HepG2 (cell line): ENCODE results near the gene SRD5A3. TPM values are rescaled to one million over a fixed set of nuclear protein-coding genes. Genes with fewer than 3 reads are reported as not detected.

Experiments
- ATAC-seq: fragments of 200-7000 bp; cut with Tn5 transposase; 3 replicates; pipeline ENCODE4 v1.9.1; 2020; ENCODE audit warnings: mild to moderate bottlenecking, moderate library complexity
- BruUV-seq: library from RNA; stranded (reverse); fragments of 400-500 nt; replicated peaks from 2 replicates; lab custom pipeline; 2021; lab: Mats Ljungman, UMichigan
- CTCF ChIA-PET: fragments of 300-600 bp; formaldehyde crosslinking; extraction: SDS; loops from one replicate; lab custom pipeline; 2021; ENCODE audit warnings: low total read pairs, inconsistent platforms, low intra/inter-chr PET ratio; lab: Yijun Ruan, JAX
- POLR2A ChIA-PET: fragments of 350-600 bp; sonication (Branson Sonifier 250); formaldehyde crosslinking; loops from one replicate; lab custom pipeline; 2020; ENCODE audit warnings: antibody characterized with exemption, inconsistent platforms; lab: Yijun Ruan, JAX
- DNase-seq: peaks from one replicate; pipeline ENCODE4 v3.0.0-alpha.2; 2015; ENCODE audit warnings: low spot score
- FAIRE-seq: peaks from 3 replicates; lab custom pipeline; 2011; peaks lifted over from hg19 to GRCh38; lab: Jason Lieb, UNC
- H2AFZ ChIP-seq: one replicate; pipeline ENCODE4 v1.6.1; 2011; ENCODE audit warnings: low read length, inconsistent platforms
- H3K27ac ChIP-seq: fragments of 300-600 bp; 3 replicates; pipeline ENCODE4 v1.8.0; 2011; ENCODE audit warnings: mixed run types, mild to moderate bottlenecking, mixed read lengths, low read length, inconsistent platforms; ENCODE audit not compliant: insufficient read depth; ENCODE audit errors: extremely low read length
- H3K27me3 ChIP-seq, 2 experiments: fragments of 200-600 bp in 1 of 2; 2 replicates in 1 of 2; 3 replicates in 1 of 2; pipeline versions ENCODE4 v1.6.0 to v1.8.0; 2011; ENCODE audit warnings: low read length in 2 of 2, mild to moderate bottlenecking in 2 of 2, moderate library complexity in 2 of 2, inconsistent platforms in 1 of 2; ENCODE audit not compliant: insufficient read depth in 2 of 2, control insufficient read depth in 1 of 2
- H3K36me3 ChIP-seq, 2 experiments: fragments of 200-600 bp in 1 of 2; replicated peaks in 1 of 2; 2 replicates in 1 of 2; 3 replicates in 1 of 2; pipeline versions ENCODE4 v1.5.1 to v1.8.0; 2011; ENCODE audit warnings: low read length in 2 of 2, inconsistent platforms in 1 of 2; ENCODE audit not compliant: insufficient read depth in 2 of 2, control insufficient read depth in 1 of 2
- H3K4me1 ChIP-seq: 2 replicates; pipeline ENCODE4 v1.5.1; 2012; ENCODE audit warnings: low read length, inconsistent platforms; ENCODE audit not compliant: insufficient read depth
- H3K4me2 ChIP-seq: 2 replicates; pipeline ENCODE4 v1.6.0; 2011; ENCODE audit warnings: low read depth, low read length, inconsistent platforms
- H3K4me3 ChIP-seq, 3 experiments: fragments of 200-600 bp in 1 of 3; sonication (generic), shearing (Covaris generic) in 1 of 3; replicated peaks in 1 of 3; 2 replicates each; pipeline ENCODE4 v1.5.1; 2011 to 2016; ENCODE audit warnings: low read length in 3 of 3, inconsistent platforms in 2 of 3, low read depth in 2 of 3, mild to moderate bottlenecking in 2 of 3, control low read depth in 1 of 3, mixed read lengths in 1 of 3; ENCODE audit not compliant: insufficient read depth in 1 of 3
- H3K79me2 ChIP-seq: one replicate; pipeline ENCODE4 v1.6.1; 2011; ENCODE audit warnings: low read length, inconsistent platforms; ENCODE audit not compliant: insufficient read depth
- H3K9ac ChIP-seq: 2 replicates; pipeline ENCODE4 v1.6.0; 2011; ENCODE audit warnings: mild to moderate bottlenecking, low read depth, low read length, inconsistent platforms; ENCODE audit not compliant: insufficient read depth
- H3K9me3 ChIP-seq: 2 replicates; pipeline ENCODE4 v1.5.1; 2012; ENCODE audit warnings: mild to moderate bottlenecking, low read length
- H4K20me1 ChIP-seq: 2 replicates; pipeline ENCODE4 v1.6.0; 2011; ENCODE audit warnings: inconsistent platforms, mild to moderate bottlenecking, low read length, moderate library complexity; ENCODE audit not compliant: insufficient read depth
- ATF3 ChIP-seq: sonication (generic); formaldehyde crosslinking; IDR thresholded peaks from 2 replicates; pipeline ENCODE4 v1.4.0; 2020; ENCODE audit warnings: missing genetic modification reagents
- CREM ChIP-seq, 2 experiments: sonication (generic) in 1 of 2; formaldehyde crosslinking in 1 of 2; IDR thresholded peaks; 2 replicates each; pipeline versions ENCODE4 v1.4.0 to v1.6.1; 2016 to 2020; ENCODE audit warnings: antibody characterized with exemption in 1 of 2, mild to moderate bottlenecking in 1 of 2, missing genetic modification reagents in 1 of 2
- FOSL1 ChIP-seq: sonication (generic); formaldehyde crosslinking; IDR thresholded peaks from 2 replicates; pipeline ENCODE4 v1.9.0; 2021; ENCODE audit warnings: missing genetic modification reagents, borderline replicate concordance
- GFI1 ChIP-seq: sonication (generic); formaldehyde crosslinking; IDR thresholded peaks from 2 replicates; pipeline ENCODE4 v1.5.0; 2020; ENCODE audit warnings: missing genetic modification reagents, mild to moderate bottlenecking, borderline replicate concordance
- HNRNPH1 ChIP-seq: fragments of 200-400 bp; formaldehyde crosslinking; optimal IDR thresholded peaks from 2 replicates; pipeline ENCODE3; 2017; ENCODE audit warnings: mild to moderate bottlenecking, low read depth, low read length
- NFYB ChIP-seq: sonication (generic); formaldehyde crosslinking; IDR thresholded peaks from 2 replicates; pipeline ENCODE4 v1.4.0; 2020; ENCODE audit warnings: missing genetic modification reagents
- SNRNP70 ChIP-seq: fragments of 200-400 bp; formaldehyde crosslinking; IDR thresholded peaks from 2 replicates; pipeline ENCODE4 v1.6.1; 2017; ENCODE audit warnings: mild to moderate bottlenecking, low read depth, low read length, moderate library complexity
- SOX5 ChIP-seq: IDR thresholded peaks from 2 replicates; pipeline ENCODE4 v1.6.1; 2016; ENCODE audit warnings: borderline replicate concordance
- ZBTB46 ChIP-seq: sonication (generic); formaldehyde crosslinking; IDR thresholded peaks from 2 replicates; pipeline ENCODE4 v1.4.0; 2020; ENCODE audit warnings: mild to moderate bottlenecking, missing genetic modification reagents, borderline replicate concordance
- ZFP37 ChIP-seq: sonication (generic); formaldehyde crosslinking; IDR thresholded peaks from 2 replicates; pipeline ENCODE4 v1.4.0; 2020; ENCODE audit warnings: missing genetic modification reagents, borderline replicate concordance
- ZFY ChIP-seq: sonication (generic); formaldehyde crosslinking; IDR thresholded peaks from 2 replicates; pipeline ENCODE4 v1.4.0; 2020; ENCODE audit warnings: missing genetic modification reagents
- ZNF550 ChIP-seq: sonication (generic); formaldehyde crosslinking; IDR thresholded peaks from 2 replicates; pipeline ENCODE4 v1.4.0; 2020; ENCODE audit warnings: mild to moderate bottlenecking, missing genetic modification reagents, borderline replicate concordance
- ZNF564 ChIP-seq: sonication (generic); formaldehyde crosslinking; IDR thresholded peaks from 2 replicates; pipeline ENCODE4 v1.8.1; 2023; ENCODE audit warnings: mild to moderate bottlenecking, missing genetic modification reagents
- in situ Hi-C: cut with HindIII; loops from 2 replicates; pipeline ENCODE4 v1.10.0; 2017; ENCODE audit warnings: low pct_unique_long_range_greater_than_20kb; ENCODE audit not compliant: extremely low pct_ligation_motif_present
- intact Hi-C: fragments of 100-400 bp; cut with micrococcal nuclease; formaldehyde crosslinking; loops from one replicate; pipeline ENCODE4 v1.10.0; 2022; ENCODE audit not compliant: unreplicated experiment
- polyA plus RNA-seq, 8 experiments: library from polyadenylated mRNA; depleted of rRNA in 3 of 8; stranded (reverse) in 7 of 8; unstranded in 1 of 8; fragments of >200 nt; fragmentation: Illumina TruSeq in 4 of 8; extraction: Trizol in 4 of 8; gene quantifications; 2 replicates each; pipeline versions ENCODE4 v1.2.1 to v1.2.3, GENCODE V29; 2011 to 2016; ENCODE audit warnings: low read depth in 4 of 8, missing spikeins in 1 of 8, mixed read lengths in 1 of 8; ENCODE audit not compliant: insufficient read depth in 1 of 8
- total RNA-seq, 5 experiments: library from RNA; depleted of rRNA; stranded (reverse); fragments of >200 nt; fragmentation: Illumina TruSeq; extraction: Trizol; gene quantifications; 2 replicates each; pipeline ENCODE4 v1.2.3, GENCODE V29; 2016; ENCODE audit warnings: low read depth in 1 of 5
- TF ChIP-seq, protein P1 (sequence below): sonication (generic); formaldehyde crosslinking; IDR thresholded peaks from 2 replicates; pipeline ENCODE4 v1.8.1; 2023; ENCODE audit warnings: mild to moderate bottlenecking, missing genetic modification reagents
- TF ChIP-seq, protein P2 (sequence below): sonication (generic); formaldehyde crosslinking; IDR thresholded peaks from 2 replicates; pipeline ENCODE4 v1.5.1; 2020; ENCODE audit warnings: mild to moderate bottlenecking, missing genetic modification reagents, moderate library complexity

Gene SRD5A3
- total and polyA plus RNA-seq, 2 of the 13 experiments (the other 11 are each of a cell fraction or from before 2014, with no cell fraction given) = 12.4 to 18.4 TPM

GRCh38 chr4:55386073-55386472 is 40.0 kb downstream of the SRD5A3 start:
- DNase-seq = peak; percentile 13
- H3K36me3 ChIP-seq = no peaks in the 10 kb centered on the region
- ChIA-PET CTCF (no interaction called here), POLR2A (interaction anchor here (3.4 kb wide), 1 partner anchor 10 kb away, joined by 21 read pairs; the partner anchor contains the start of gene TMEM165)
- no TSS peak for BruUV-seq
- H3K9me3 ChIP-seq = no peaks in the 10 kb centered on the region
- no peaks in the 10 kb centered on the region for H4K20me1 ChIP-seq
- ATAC-seq = peak; percentile 80
- FAIRE-seq = no peak
- no peak overlapping the region for H3K4me3 ChIP-seq
- H3K79me2 ChIP-seq = no peaks in the 10 kb centered on the region
- H3K27ac ChIP-seq = no peak overlapping the region
- H3K27me3 ChIP-seq = no peaks in the 10 kb centered on the region
- no peak overlapping the region for H2AFZ ChIP-seq
- peaks cover 52% of the 10 kb centered on the region for H3K4me1 ChIP-seq
- peak overlapping the region; percentile 29; the same call in 1 of the 2 replicates for H3K4me2 ChIP-seq
- no peak overlapping the region for H3K9ac ChIP-seq
- intact Hi-C loops = no loop called here
- in situ Hi-C loops = loop anchor here (25.0 kb wide), 1 partner anchor 476 kb away; the partner anchor contains the start of gene EXOC1
- TF ChIP-seq, protein P1, sequence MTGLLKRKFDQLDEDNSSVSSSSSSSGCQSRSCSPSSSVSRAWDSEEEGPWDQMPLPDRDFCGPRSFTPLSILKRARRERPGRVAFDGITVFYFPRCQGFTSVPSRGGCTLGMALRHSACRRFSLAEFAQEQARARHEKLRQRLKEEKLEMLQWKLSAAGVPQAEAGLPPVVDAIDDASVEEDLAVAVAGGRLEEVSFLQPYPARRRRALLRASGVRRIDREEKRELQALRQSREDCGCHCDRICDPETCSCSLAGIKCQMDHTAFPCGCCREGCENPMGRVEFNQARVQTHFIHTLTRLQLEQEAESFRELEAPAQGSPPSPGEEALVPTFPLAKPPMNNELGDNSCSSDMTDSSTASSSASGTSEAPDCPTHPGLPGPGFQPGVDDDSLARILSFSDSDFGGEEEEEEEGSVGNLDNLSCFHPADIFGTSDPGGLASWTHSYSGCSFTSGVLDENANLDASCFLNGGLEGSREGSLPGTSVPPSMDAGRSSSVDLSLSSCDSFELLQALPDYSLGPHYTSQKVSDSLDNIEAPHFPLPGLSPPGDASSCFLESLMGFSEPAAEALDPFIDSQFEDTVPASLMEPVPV (CRISPR knock-in tag) = no peak
- no peak for TF ChIP-seq FOSL1
- TF ChIP-seq ZFY (CRISPR knock-in tag) = no peak
- TF ChIP-seq ZBTB46 (CRISPR knock-in tag) = no peak
- peak; percentile 54; the same call in 1 of the 2 replicates for TF ChIP-seq CREM (IDR thresholded peaks at IDR 0.05)
- no peak for TF ChIP-seq CREM (CRISPR knock-in tag; IDR thresholded peaks at IDR 0.05)
- peak; percentile 55 for TF ChIP-seq NFYB
- no peak for TF ChIP-seq ZNF564
- no peak for TF ChIP-seq ATF3
- TF ChIP-seq SNRNP70 = no peak
- no peak for TF ChIP-seq SOX5 (CRISPR knock-in tag)
- no peak for TF ChIP-seq ZNF550
- no peak for TF ChIP-seq ZFP37 (CRISPR knock-in tag)
- no peak for TF ChIP-seq HNRNPH1
- no peak for TF ChIP-seq GFI1 (CRISPR knock-in tag)
- TF ChIP-seq, protein P2, sequence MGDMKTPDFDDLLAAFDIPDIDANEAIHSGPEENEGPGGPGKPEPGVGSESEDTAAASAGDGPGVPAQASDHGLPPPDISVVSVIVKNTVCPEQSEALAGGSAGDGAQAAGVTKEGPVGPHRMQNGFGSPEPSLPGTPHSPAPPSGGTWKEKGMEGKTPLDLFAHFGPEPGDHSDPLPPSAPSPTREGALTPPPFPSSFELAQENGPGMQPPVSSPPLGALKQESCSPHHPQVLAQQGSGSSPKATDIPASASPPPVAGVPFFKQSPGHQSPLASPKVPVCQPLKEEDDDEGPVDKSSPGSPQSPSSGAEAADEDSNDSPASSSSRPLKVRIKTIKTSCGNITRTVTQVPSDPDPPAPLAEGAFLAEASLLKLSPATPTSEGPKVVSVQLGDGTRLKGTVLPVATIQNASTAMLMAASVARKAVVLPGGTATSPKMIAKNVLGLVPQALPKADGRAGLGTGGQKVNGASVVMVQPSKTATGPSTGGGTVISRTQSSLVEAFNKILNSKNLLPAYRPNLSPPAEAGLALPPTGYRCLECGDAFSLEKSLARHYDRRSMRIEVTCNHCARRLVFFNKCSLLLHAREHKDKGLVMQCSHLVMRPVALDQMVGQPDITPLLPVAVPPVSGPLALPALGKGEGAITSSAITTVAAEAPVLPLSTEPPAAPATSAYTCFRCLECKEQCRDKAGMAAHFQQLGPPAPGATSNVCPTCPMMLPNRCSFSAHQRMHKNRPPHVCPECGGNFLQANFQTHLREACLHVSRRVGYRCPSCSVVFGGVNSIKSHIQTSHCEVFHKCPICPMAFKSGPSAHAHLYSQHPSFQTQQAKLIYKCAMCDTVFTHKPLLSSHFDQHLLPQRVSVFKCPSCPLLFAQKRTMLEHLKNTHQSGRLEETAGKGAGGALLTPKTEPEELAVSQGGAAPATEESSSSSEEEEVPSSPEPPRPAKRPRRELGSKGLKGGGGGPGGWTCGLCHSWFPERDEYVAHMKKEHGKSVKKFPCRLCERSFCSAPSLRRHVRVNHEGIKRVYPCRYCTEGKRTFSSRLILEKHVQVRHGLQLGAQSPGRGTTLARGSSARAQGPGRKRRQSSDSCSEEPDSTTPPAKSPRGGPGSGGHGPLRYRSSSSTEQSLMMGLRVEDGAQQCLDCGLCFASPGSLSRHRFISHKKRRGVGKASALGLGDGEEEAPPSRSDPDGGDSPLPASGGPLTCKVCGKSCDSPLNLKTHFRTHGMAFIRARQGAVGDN (CRISPR knock-in tag) = no peak
